HG03064 (cell line): ENCODE data around the gene SAMD1.

ENCODE experiments used
- ATAC-seq: cut with Tn5 transposase; IDR thresholded peaks from one replicate; pipeline ENCODE4 v1.9.1; 2021; ENCODE audit warnings: low read depth; ENCODE audit not compliant: unreplicated experiment

Gene SAMD1

GRCh38 chr19:14090509-14091080, at the start of gene SAMD1:
SAMD1 (minus strand) TSS chr19:14090751.
- ATAC-seq, result peak; percentile 25

- no peak for ATAC-seq
Observed at GRCh38 chr19:14139944-14140343, 49.4 kb upstream of the SAMD1 start.

- no peak for ATAC-seq
Observed at GRCh38 chr19:14138576-14139265, 48.2 kb upstream of the SAMD1 start.

- ATAC-seq, result peak; percentile 78
Observed at GRCh38 chr19:14136509-14137281, 46.1 kb upstream of the SAMD1 start, which contains the start of gene ASF1B. ASF1B (minus strand) TSS chr19:14136589; CDS start chr19:14136456, 133 bp downstream.

- ATAC-seq, result no peak
Observed at GRCh38 chr19:14135985-14136508, 45.5 kb upstream of the SAMD1 start.

GRCh38 chr19:14135355-14135754, 44.8 kb upstream of the SAMD1 start:
- no peak for ATAC-seq

- no peak for ATAC-seq
Observed at GRCh38 chr19:14127929-14128509, 37.5 kb upstream of the SAMD1 start.

- ATAC-seq, result no peak
Observed at GRCh38 chr19:14127176-14127575, 36.6 kb upstream of the SAMD1 start.

GRCh38 chr19:14122924-14123323, 32.4 kb upstream of the SAMD1 start:
- no peak for ATAC-seq

GRCh38 chr19:14120497-14120780, 29.9 kb upstream of the SAMD1 start:
- no peak for ATAC-seq

- no peak for ATAC-seq
Observed at GRCh38 chr19:14119644-14120496, 29.3 kb upstream of the SAMD1 start.

- ATAC-seq, result no peak
Observed at GRCh38 chr19:14119146-14119545, 28.6 kb upstream of the SAMD1 start.

- ATAC-seq, result no peak
Observed at GRCh38 chr19:14118165-14119051, 27.9 kb upstream of the SAMD1 start.

GRCh38 chr19:14117668-14118164, 27.2 kb upstream of the SAMD1 start, which contains the start of gene PRKACA:
PRKACA (minus strand) TSS chr19:14117762; CDS start chr19:14117547, 215 bp downstream.
- peak; percentile 74 for ATAC-seq

- no peak for ATAC-seq
Observed at GRCh38 chr19:14116918-14117578, 26.5 kb upstream of the SAMD1 start.

- no peak for ATAC-seq
Observed at GRCh38 chr19:14116525-14116917, 26.0 kb upstream of the SAMD1 start.

GRCh38 chr19:14115756-14116155, 25.2 kb upstream of the SAMD1 start:
- ATAC-seq, result no peak

- no peak for ATAC-seq
Observed at GRCh38 chr19:14114854-14115253, 24.3 kb upstream of the SAMD1 start.
